HepG2 (cell line): ENCODE results near the gene WDR35. TPM values are rescaled to one million over a fixed set of nuclear protein-coding genes. Genes with fewer than 3 reads are reported as not detected.

Source experiments
- ARID4A ChIP-seq: sonication (generic); formaldehyde crosslinking; IDR thresholded peaks from 2 replicates; pipeline ENCODE4 v1.5.0; 2020; ENCODE audit warnings: mild to moderate bottlenecking, missing genetic modification reagents, borderline replicate concordance
- BRD4 ChIP-seq: sonication (generic); formaldehyde crosslinking; IDR thresholded peaks from 2 replicates; pipeline ENCODE4 v1.4.0; 2020; ENCODE audit warnings: missing genetic modification reagents
- FOXC1 ChIP-seq: sonication (generic); formaldehyde crosslinking; IDR thresholded peaks from 2 replicates; pipeline ENCODE4 v1.8.0; 2022; ENCODE audit warnings: mild to moderate bottlenecking, missing genetic modification reagents, borderline replicate concordance
- NFKBIZ ChIP-seq: IDR thresholded peaks from 2 replicates; pipeline ENCODE4 v1.6.1; 2018; ENCODE audit warnings: missing genetic modification reagents, missing compliant biosample characterization
- SIX1 ChIP-seq: sonication (generic); formaldehyde crosslinking; IDR thresholded peaks from 2 replicates; pipeline ENCODE4 v1.4.0; 2020; ENCODE audit warnings: missing genetic modification reagents, borderline replicate concordance
- SKIL ChIP-seq: sonication (generic); formaldehyde crosslinking; IDR thresholded peaks from 2 replicates; pipeline ENCODE4 v1.8.0; 2022; ENCODE audit warnings: missing genetic modification reagents, mild to moderate bottlenecking, moderate library complexity, borderline replicate concordance
- ZBTB14 ChIP-seq: sonication (generic); formaldehyde crosslinking; IDR thresholded peaks from 2 replicates; pipeline ENCODE4 v1.4.0; 2020; ENCODE audit warnings: missing genetic modification reagents
- ZBTB49 ChIP-seq: sonication (generic); formaldehyde crosslinking; IDR thresholded peaks from 2 replicates; pipeline ENCODE4 v1.4.0; 2020; ENCODE audit warnings: missing genetic modification reagents, borderline replicate concordance
- ZNF704 ChIP-seq: sonication (generic); formaldehyde crosslinking; IDR thresholded peaks from 2 replicates; pipeline ENCODE4 v1.8.1; 2023; ENCODE audit warnings: mild to moderate bottlenecking, inconsistent platforms, moderate library complexity, missing genetic modification reagents, borderline replicate concordance
- ZSCAN22 ChIP-seq: sonication (generic); formaldehyde crosslinking; IDR thresholded peaks from 2 replicates; pipeline ENCODE4 v1.4.0; 2020; ENCODE audit warnings: mild to moderate bottlenecking, missing genetic modification reagents
- polyA plus RNA-seq, 8 experiments: library from polyadenylated mRNA; depleted of rRNA in 3 of 8; stranded (reverse) in 7 of 8; unstranded in 1 of 8; fragments of >200 nt; fragmentation: Illumina TruSeq in 4 of 8; extraction: Trizol in 4 of 8; gene quantifications; 2 replicates each; pipeline versions ENCODE4 v1.2.1 to v1.2.3, GENCODE V29; 2011 to 2016; ENCODE audit warnings: low read depth in 4 of 8, missing spikeins in 1 of 8, mixed read lengths in 1 of 8; ENCODE audit not compliant: insufficient read depth in 1 of 8
- total RNA-seq, 5 experiments: library from RNA; depleted of rRNA; stranded (reverse); fragments of >200 nt; fragmentation: Illumina TruSeq; extraction: Trizol; gene quantifications; 2 replicates each; pipeline ENCODE4 v1.2.3, GENCODE V29; 2016; ENCODE audit warnings: low read depth in 1 of 5

WDR35 gene
- total and polyA plus RNA-seq, 2 of the 13 experiments (the other 11 are each of a cell fraction or from before 2014, with no cell fraction given), result 11.1 to 19.6 TPM

- TF ChIP-seq ZBTB49 (CRISPR knock-in tag) (no peak; the same call in 1 of the 2 replicates), ZBTB14 (CRISPR knock-in tag) (no peak), SKIL (CRISPR knock-in tag) (no peak), ZNF704 (peak; percentile 89), ZSCAN22 (CRISPR knock-in tag) (peak; percentile 80; the same call in 1 of the 2 replicates), NFKBIZ (CRISPR knock-in tag) (peak; percentile 43; the same call in 1 of the 2 replicates), ARID4A (CRISPR knock-in tag) (peak; percentile 82), SIX1 (CRISPR knock-in tag) (0 out of 2 replicates have a peak, but pooled peaks have one; percentile 40), FOXC1 (CRISPR knock-in tag) (peak; percentile 91; the same call in 1 of the 2 replicates), BRD4 (CRISPR knock-in tag) (peak; percentile 86; the same call in 1 of the 2 replicates)
These were observed 126.4 kb downstream of the WDR35 start (continued) for GRCh38 chr2:19863303-19864041.
